ENCODE measurements around the gene CXorf49. TPM values are rescaled to one million over a fixed set of nuclear protein-coding genes. Genes with fewer than 3 reads are reported as not detected.

CXorf49 gene
- polyA plus RNA-seq, 1 donor (not counting 4 experiments of a cell fraction or from before 2014, with no cell fraction given) = not detected

DNA sequence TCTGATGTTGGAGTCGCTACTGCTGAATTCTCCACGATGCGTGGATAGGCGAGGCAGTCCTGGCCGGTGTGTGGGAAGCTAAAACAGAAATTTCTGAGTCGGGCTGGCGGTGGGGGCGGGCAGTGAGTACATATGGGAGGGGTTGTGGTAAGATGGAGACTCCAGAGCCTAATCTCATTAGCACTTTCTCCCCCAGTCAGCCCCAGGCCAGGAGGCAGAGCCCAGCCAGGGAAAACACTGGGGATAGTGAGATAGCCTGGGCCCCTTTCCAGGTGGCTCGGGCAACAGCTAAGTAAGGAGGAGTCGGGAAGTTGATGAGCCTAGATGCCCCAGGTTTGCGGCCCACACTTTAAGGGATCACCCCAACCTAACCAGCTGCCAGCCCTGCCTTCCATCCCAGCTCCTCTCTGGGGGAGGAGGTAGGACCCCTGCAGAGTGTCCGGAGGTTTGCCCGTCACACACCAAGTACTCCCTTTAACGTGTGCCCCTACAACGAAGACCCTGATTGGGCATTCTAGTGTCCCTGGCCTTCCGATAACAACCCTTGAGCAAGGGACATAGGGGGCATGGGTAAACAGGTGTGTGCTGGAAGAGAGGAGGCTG, 53.1 kb downstream of the CXorf49 start:
- Histone ChIP-seq H3K79me2 (ENCODE audit: control insufficient read depth, insufficient read depth, low read length) (no peaks in the 10 kb centered on the region), H4K20me1 (ENCODE audit: control insufficient read depth, extremely low read depth, insufficient read depth, low read length) (peaks cover 5% of the 10 kb centered on the region), H3K27me3 (ENCODE audit: control insufficient read depth, extremely low read depth, insufficient read depth, low read length) (no peaks in the 10 kb centered on the region), H2AFZ (ENCODE audit: control insufficient read depth, low read length) (no peak overlapping the region), H3K36me3 (ENCODE audit: control insufficient read depth in 2 of 2, extremely low read depth in 1 of 2, insufficient read depth in 2 of 2, low read length in 2 of 2) (no peaks in the 10 kb centered on the region), H3K4me2 (ENCODE audit: control insufficient read depth, extremely low read depth, insufficient read depth, low read depth, low read length) (no peak overlapping the region), H3K9me3 (ENCODE audit: control insufficient read depth, low read depth, low read length) (no peaks in the 10 kb centered on the region), H3K4me1 (ENCODE audit: control insufficient read depth, extremely low read depth, insufficient read depth, low read length) (peaks cover 13% of the 10 kb centered on the region), H3K4me3 (ENCODE audit: control insufficient read depth in 2 of 3, extremely low read depth in 1 of 3, insufficient read depth in 2 of 3, low read depth in 1 of 3, low read length in 3 of 3) (no peak overlapping the region), H3K27ac (ENCODE audit: control insufficient read depth, insufficient read depth, low read length) (no peak overlapping the region), H3K9me1 (ENCODE audit: control insufficient read depth, extremely low read depth, insufficient read depth, low read length) (no peaks in the 10 kb centered on the region), H3K9ac (ENCODE audit: control insufficient read depth, extremely low read depth, insufficient read depth, low read length) (no peak overlapping the region)
- DNase-seq (ENCODE audit: low read depth, low spot score) (no peak), FAIRE-seq (no peak)
- dilution Hi-C loops (cut with MboI; ENCODE audit: extremely low pct_ligation_motif_present, low sequenced_read_pairs) = no loop called here
- no peak for TF ChIP-seq EZH2 (IDR thresholded peaks at IDR 0.05; ENCODE audit: low read length)
- TF ChIP-seq, protein P1, sequence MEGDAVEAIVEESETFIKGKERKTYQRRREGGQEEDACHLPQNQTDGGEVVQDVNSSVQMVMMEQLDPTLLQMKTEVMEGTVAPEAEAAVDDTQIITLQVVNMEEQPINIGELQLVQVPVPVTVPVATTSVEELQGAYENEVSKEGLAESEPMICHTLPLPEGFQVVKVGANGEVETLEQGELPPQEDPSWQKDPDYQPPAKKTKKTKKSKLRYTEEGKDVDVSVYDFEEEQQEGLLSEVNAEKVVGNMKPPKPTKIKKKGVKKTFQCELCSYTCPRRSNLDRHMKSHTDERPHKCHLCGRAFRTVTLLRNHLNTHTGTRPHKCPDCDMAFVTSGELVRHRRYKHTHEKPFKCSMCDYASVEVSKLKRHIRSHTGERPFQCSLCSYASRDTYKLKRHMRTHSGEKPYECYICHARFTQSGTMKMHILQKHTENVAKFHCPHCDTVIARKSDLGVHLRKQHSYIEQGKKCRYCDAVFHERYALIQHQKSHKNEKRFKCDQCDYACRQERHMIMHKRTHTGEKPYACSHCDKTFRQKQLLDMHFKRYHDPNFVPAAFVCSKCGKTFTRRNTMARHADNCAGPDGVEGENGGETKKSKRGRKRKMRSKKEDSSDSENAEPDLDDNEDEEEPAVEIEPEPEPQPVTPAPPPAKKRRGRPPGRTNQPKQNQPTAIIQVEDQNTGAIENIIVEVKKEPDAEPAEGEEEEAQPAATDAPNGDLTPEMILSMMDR (optimal IDR thresholded peaks at IDR 0.05 in 1 of 3, IDR thresholded peaks at IDR 0.05 in 1 of 3, conservative IDR thresholded peaks at IDR 0.05 in 1 of 3; ENCODE audit: extremely low read depth in 1 of 3, insufficient read depth in 2 of 3, low read length in 3 of 3) = no peak

Small RNA genes lying within 50 kb of the gene (small RNA-seq; reads per million reads assigned to genes)
- gene BX276092.4 (ENCODE audit: insufficient read length in 3 of 3, low read depth in 3 of 3, low replicate concordance in 1 of 3) (0 reads per million in 3 experiments), gene BX276092.6 (ENCODE audit: insufficient read length in 3 of 3, low read depth in 3 of 3, low replicate concordance in 1 of 3) (0 reads per million in 3 experiments), gene BX276092.8 (ENCODE audit: insufficient read length in 3 of 3, low read depth in 3 of 3, low replicate concordance in 1 of 3) (0 reads per million in 3 experiments)

Other genes starting within 250 kb of the CXorf49 start
- gene OGT, start 185.2 kb downstream of the CXorf49 start, polyA plus RNA-seq = 58.7 to 155 TPM (median 136 TPM) in 3 replicates
- 0.46 to 1.2 TPM (median 1.0 TPM) in 3 replicates for gene GCNA, start 139.8 kb downstream of the CXorf49 start, polyA plus RNA-seq
- not detected in 3 replicates for gene CXCR3, start 99.8 kb downstream of the CXorf49 start, polyA plus RNA-seq
- not detected in 3 replicates for gene CXorf49B, start 45.1 kb upstream of the CXorf49 start, polyA plus RNA-seq
- gene NHSL2, start 192.6 kb upstream of the CXorf49 start, polyA plus RNA-seq = 0.03 to 0.04 TPM (median 0.04 TPM) in 3 replicates